PFSK-1 (cell line): ENCODE measurements around the gene CAPN14.

Experiments
- POLR2AphosphoS5 ChIP-seq: IDR thresholded peaks from 2 replicates; pipeline ENCODE4 v1.6.1; 2012; ENCODE audit warnings: low read depth, mild to moderate bottlenecking, control low read depth, low read length, moderate library complexity
- SIN3A ChIP-seq: IDR thresholded peaks from 2 replicates; pipeline ENCODE4 v1.6.1; 2012; ENCODE audit warnings: mild to moderate bottlenecking, low read length, moderate library complexity, borderline replicate concordance; ENCODE audit not compliant: insufficient read depth
- TAF1 ChIP-seq: IDR thresholded peaks from 2 replicates; pipeline ENCODE4 v1.6.1; 2012; ENCODE audit warnings: low read length, control low read depth, borderline replicate concordance; ENCODE audit not compliant: insufficient read depth

DNA sequence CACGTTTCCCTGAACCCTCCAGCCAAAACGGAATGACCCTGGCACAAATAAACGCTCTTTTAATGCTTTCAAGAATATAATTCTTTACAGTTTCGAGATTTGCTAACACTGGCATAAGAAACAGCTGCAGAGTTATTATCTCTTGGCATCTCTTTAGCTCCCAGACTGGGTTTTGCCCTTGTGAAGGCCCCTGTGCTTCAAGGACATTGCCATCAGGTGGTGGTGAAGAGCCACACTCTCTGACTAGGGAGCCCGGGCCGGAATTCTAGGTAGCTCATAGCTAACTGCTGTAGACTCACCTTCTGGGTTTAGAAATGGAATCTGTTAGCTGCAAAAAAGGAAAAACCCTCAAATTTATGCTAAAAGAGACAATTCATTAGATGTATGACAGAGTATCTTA is 65.8 kb downstream of the CAPN14 start:
- TF ChIP-seq POLR2AphosphoS5: no peak
- no peak for TF ChIP-seq SIN3A
- TF ChIP-seq TAF1: no peak
